Heart left ventricle (tissue), 13 donors: Measurements from ENCODE around the gene PYURF.

Experiments
- POLR2A ChIP-seq, 2 donors: fragments of 450-650 bp; IDR thresholded peaks; one replicate each; pipeline ENCODE4 v1.6.1; 2017; ENCODE audit warnings: antibody characterized with exemption in 2 of 2, mild to moderate bottlenecking in 2 of 2, moderate library complexity in 2 of 2
- TF ChIP-seq, protein P1 (sequence below), 12 donors: fragments of 200-600 bp; sonication (generic) in 4 of 12; IDR thresholded peaks; one replicate each; pipeline versions ENCODE4 v1.5.0 to v1.8.0; 2018 to 2022; ENCODE audit warnings: antibody characterized with exemption in 12 of 12, mild to moderate bottlenecking in 5 of 12
- donor health status: ischemic (EF 13 %, LVEDD 7.1; RV severe dilation, severe dysfunction).
- donor health status: DM: no; HTN: yes; CAD: no.
- donor health status: DM: no; HTN: no; CAD: no.
- donor health status: ischemic (EF 25% LVEDD 6.9; RV normal size, moderate dysfunction).
- donor health status: ischemic (EF 25% LVEDD 5.7; RV mildly dilated, moderate dysfunction).
- donor health status: ischemic (EF 35%, LVEDD 5.7; RV mildly dilated, moderate dysfunction).
- donor health status: nonischemic (EF 11% LVEDD 7.7; RV severe dilation, severe dysfunction).
- donor health status: DM: yes; HTN: yes; CAD: no.
- donor health status: PGD.
- donor health status: ischemic (EF 29% LVEDD 5.4; RV normal size, mild dysfunction).
- donor health status: nonischemic (EF 23%, LVEDD 6.1; RV moderate dilation, normal function).

DNA sequence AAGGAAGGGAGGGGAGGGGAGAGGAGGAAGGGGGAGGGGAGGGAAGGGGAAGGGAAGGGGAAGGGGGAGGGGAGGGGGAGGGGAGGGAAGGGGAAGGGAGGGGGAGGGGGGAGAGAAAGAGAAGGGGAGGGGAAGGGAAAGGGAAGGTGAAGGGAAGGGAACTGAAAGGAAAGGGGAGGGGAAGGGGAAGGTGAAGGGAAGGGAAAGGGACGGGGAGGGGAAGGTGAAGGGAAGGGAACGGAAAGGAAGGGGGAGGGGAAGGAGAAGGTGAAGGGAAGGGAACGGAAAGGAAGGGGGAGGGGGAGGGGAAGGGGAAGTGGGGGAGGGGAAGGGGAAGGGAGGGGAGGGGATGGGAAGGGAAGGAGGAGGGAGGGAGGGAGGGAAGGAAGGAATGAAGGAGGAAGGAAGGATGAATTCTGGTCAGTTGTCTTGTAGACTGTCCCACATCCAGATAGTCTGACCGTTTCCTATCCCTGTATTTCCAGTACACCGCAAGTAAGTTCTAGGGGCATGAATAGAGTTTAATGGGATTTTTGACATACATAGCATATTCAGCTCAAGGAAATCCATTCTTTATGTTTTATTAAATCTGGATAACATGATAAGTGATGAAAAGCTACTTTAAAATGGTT is 46.2 kb downstream of the PYURF start:
- TF ChIP-seq, protein P1, sequence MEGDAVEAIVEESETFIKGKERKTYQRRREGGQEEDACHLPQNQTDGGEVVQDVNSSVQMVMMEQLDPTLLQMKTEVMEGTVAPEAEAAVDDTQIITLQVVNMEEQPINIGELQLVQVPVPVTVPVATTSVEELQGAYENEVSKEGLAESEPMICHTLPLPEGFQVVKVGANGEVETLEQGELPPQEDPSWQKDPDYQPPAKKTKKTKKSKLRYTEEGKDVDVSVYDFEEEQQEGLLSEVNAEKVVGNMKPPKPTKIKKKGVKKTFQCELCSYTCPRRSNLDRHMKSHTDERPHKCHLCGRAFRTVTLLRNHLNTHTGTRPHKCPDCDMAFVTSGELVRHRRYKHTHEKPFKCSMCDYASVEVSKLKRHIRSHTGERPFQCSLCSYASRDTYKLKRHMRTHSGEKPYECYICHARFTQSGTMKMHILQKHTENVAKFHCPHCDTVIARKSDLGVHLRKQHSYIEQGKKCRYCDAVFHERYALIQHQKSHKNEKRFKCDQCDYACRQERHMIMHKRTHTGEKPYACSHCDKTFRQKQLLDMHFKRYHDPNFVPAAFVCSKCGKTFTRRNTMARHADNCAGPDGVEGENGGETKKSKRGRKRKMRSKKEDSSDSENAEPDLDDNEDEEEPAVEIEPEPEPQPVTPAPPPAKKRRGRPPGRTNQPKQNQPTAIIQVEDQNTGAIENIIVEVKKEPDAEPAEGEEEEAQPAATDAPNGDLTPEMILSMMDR (IDR thresholded peaks at IDR 0.05), result no peak
- no peak for TF ChIP-seq POLR2A (IDR thresholded peaks at IDR 0.05)
